Thymus (tissue), 11 donors: ENCODE data around the gene MICAL1. TPM values are rescaled to one million over a fixed set of nuclear protein-coding genes. Genes with fewer than 3 reads are reported as not detected.

Experiments used
- DNase-seq, 9 donors: peaks; one replicate each; pipeline ENCODE4 v3.0.0-alpha.2; 2013; ENCODE audit warnings: low spot score in 9 of 9, low read depth in 6 of 9, missing footprints in 1 of 9
- H3K27ac ChIP-seq, 2 donors: one replicate each; pipeline ENCODE4 v1.5.1; 2013; ENCODE audit warnings: control low read depth in 1 of 2, low read depth in 1 of 2, low read length in 1 of 2, mild to moderate bottlenecking in 1 of 2, moderate library complexity in 1 of 2
- H3K27me3 ChIP-seq, 2 donors: one replicate each; pipeline ENCODE4 v1.5.1; 2013; ENCODE audit warnings: low read length in 1 of 2; ENCODE audit not compliant: control insufficient read depth in 2 of 2, insufficient read depth in 1 of 2
- H3K36me3 ChIP-seq, 2 donors: one replicate each; pipeline ENCODE4 v1.5.1; 2013; ENCODE audit warnings: low read length in 1 of 2, mild to moderate bottlenecking in 1 of 2, moderate library complexity in 1 of 2; ENCODE audit not compliant: control insufficient read depth in 2 of 2, insufficient read depth in 2 of 2
- H3K4me1 ChIP-seq, 2 donors: one replicate each; pipeline ENCODE4 v1.5.1; 2013; ENCODE audit warnings: low read length in 2 of 2; ENCODE audit not compliant: control insufficient read depth in 2 of 2, insufficient read depth in 2 of 2
- H3K4me3 ChIP-seq, 2 donors: one replicate each; pipeline ENCODE4 v1.5.1; 2013; ENCODE audit warnings: low read length in 2 of 2, control low read depth in 1 of 2, mild to moderate bottlenecking in 1 of 2
- H3K9me3 ChIP-seq, 2 donors: one replicate each; pipeline ENCODE4 v1.5.1; 2013; ENCODE audit warnings: low read length in 1 of 2, mild to moderate bottlenecking in 1 of 2; ENCODE audit not compliant: control insufficient read depth in 2 of 2, insufficient read depth in 1 of 2
- WGBS: extraction: QIAGEN DNeasy Blood & Tissue Kit; methylation state at CpG from one replicate; pipeline ENCODE4 v1.1.7; 2013; 5-methylcytosine and 5-hydroxymethylcytosine counted together
- polyA plus RNA-seq: library from polyadenylated mRNA; stranded (reverse); fragments of 200-250 nt; gene quantifications from one replicate; pipeline ENCODE4 v1.2.3, GENCODE V29; 2013
- total RNA-seq: library from RNA; stranded (reverse); fragments of 120-200 nt; gene quantifications from one replicate; pipeline ENCODE4 v1.2.4, GENCODE V29; 2013
- donor health status: healthy.

The MICAL1 gene
- total and polyA plus RNA-seq, 2 donors: 27.6 to 118 TPM

DNA sequence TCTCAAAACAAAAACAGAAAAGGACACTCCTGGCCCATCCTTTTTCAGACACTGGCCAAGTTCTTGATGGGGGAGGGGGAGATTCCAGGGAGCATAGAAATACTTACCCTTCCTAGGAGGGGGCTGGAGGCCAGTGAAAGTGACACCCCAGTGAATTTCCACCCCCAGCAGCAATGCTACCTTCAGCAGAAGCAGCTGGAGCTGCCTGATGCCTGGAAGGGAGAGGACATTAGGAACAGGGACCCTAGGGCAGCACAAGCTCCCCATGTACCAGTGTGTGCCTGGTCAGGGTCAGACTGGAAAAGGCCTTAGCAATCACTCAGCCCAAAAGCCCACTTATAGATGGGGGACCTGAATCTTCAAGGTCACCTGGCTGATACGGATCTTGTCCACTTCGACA, 2.4 kb downstream of the MICAL1 start:
- peaks cover 12 to 16% of the 10 kb centered on the region in 2 donors for H3K36me3 ChIP-seq
- peaks cover 0 to 5% of the 10 kb centered on the region in 2 donors for H3K27me3 ChIP-seq
- peaks cover 0 to 1% of the 10 kb centered on the region in 2 donors for H3K9me3 ChIP-seq
- 97% methylated on average over 2 of the region's 2 CpGs for WGBS
- peaks cover 23 to 55% of the 10 kb centered on the region in 2 donors for H3K4me1 ChIP-seq
- no peak for DNase-seq
- H3K27ac ChIP-seq: no peak overlapping the region
- H3K4me3 ChIP-seq: no peak overlapping the region

DNA sequence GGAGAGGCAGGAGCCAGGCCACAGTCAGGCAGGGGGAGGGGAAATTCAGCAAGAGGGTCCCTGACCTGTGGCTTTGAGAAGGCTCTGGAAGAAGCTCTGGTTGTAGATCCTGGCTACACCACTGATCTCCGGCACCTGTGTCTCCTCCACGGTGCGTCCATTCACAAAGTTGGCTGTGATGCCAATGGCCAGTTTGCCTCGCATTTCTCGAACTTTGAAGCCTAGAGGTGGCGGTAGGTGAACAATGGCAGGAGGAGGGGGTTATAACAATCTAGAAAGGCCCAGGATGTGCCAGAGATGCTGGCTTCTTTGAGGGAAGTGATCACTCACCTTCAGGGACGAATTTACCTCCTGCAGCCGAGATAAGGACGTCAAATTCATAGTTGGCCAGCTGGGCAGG, 3.4 kb downstream of the MICAL1 start:
- H3K27me3 ChIP-seq: peaks cover 0 to 5% of the 10 kb centered on the region in 2 donors
- DNase-seq: no peak
- peaks cover 23 to 55% of the 10 kb centered on the region in 2 donors for H3K4me1 ChIP-seq
- 98% methylated on average over 9 of the region's 9 CpGs for WGBS
- H3K4me3 ChIP-seq: no peak overlapping the region
- H3K9me3 ChIP-seq: peaks cover 0 to 1% of the 10 kb centered on the region in 2 donors
- peaks cover 18 to 20% of the 10 kb centered on the region in 2 donors for H3K36me3 ChIP-seq
- H3K27ac ChIP-seq: no peak overlapping the region

DNA sequence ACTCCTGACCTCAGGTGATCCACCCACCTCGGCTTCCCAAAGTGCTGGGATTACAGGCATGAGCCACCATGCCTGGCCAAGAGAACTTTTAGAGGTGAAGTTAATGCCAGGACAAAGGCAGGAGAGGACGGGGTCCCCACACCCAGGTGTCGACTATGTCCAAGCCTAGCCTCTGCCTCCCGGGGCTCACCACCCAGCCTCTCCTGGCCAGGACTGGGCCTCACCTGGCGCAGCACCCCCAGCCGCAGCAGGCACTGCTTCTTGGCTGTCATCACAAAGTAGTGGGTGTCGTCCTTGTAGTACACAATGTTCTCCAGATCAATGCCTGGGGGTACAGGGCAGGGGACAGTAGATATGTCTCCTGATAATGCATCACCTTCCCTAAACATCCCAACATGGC, 4.2 kb downstream of the MICAL1 start:
- Histone ChIP-seq H3K36me3 (peaks cover 26 to 28% of the 10 kb centered on the region in 2 donors), H3K4me1 (peaks cover 23 to 48% of the 10 kb centered on the region in 2 donors), H3K27ac (no peak overlapping the region), H3K9me3 (peaks cover 0 to 1% of the 10 kb centered on the region in 2 donors), H3K27me3 (peaks cover 0 to 5% of the 10 kb centered on the region in 2 donors), H3K4me3 (no peak overlapping the region)
- DNase-seq: no peak
- WGBS: 95% methylated on average over 7 of the region's 7 CpGs

DNA sequence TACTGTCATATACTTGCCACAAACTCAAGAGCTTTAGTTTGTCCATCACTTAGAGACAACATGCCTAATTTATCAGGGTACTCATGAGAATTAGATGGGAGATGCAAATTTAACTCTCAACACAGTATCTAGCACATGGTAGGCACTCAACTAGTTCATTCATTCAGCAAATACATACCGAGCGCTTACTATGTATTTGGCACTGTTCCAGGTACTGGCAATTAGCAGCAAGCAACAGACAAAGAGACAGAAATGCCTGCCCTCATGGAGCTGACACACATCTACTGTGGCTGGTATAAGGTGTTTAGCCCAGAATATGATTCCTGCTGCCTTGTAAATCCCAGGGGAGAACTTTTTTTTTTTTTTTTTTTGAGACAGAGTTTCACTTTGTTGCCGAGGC, 4.8 kb downstream of the MICAL1 start:
- no peak overlapping the region for H3K27ac ChIP-seq
- no peaks in the 10 kb centered on the region for H3K27me3 ChIP-seq
- WGBS: 95% methylated on average over 3 of the region's 3 CpGs
- no peak for DNase-seq
- H3K4me3 ChIP-seq: no peak overlapping the region
- peaks cover 19 to 44% of the 10 kb centered on the region in 2 donors for H3K4me1 ChIP-seq
- H3K36me3 ChIP-seq: peaks cover 32 to 33% of the 10 kb centered on the region in 2 donors
- peaks cover 1 to 4% of the 10 kb centered on the region in 2 donors for H3K9me3 ChIP-seq

DNA sequence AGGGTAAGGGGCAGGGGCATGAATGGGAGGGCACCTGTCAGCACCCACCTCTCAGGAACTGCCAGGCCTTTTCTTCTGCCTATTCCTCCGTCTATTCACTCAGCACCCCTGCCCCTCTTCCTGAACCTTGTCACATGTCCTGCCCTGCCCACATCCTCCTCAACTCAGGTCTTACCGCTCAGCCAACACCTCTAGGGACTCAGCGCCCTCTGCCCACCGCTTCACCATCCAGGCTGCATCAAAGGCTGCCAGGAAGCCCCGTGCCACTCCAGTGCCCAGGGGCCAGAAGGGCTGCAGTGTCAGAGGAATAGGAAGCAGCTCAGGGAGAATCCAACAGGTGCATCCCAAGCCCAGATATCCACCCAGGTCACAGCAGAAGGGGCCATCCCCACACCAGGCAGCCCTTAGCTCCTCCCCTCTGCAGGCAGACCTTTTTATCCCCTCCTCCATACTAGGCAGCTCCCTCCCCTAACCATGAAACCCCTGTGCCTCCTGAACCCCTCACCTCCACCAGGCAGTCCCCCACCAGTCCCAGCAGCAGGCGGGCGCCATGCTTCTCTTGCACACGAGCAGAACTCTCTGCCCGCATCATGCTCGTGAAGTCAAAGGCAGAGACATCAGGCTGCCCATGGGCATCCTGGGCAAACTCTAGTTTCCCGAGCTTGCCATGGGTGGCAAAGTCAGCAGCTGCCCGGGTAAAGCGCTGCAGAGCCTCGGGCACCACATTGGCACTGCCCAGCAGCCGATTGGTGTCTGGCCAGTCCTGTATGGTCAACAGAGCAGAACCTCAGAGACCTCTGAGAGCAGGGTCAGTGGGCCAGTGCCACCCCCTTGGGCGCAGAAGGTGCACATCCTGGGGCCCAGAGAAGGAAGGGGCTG, 5.5 kb downstream of the MICAL1 start:
- peaks cover 19 to 40% of the 10 kb centered on the region in 2 donors for H3K4me1 ChIP-seq
- peaks cover 1 to 4% of the 10 kb centered on the region in 2 donors for H3K9me3 ChIP-seq
- no peak overlapping the region for H3K4me3 ChIP-seq
- 71% methylated on average over 16 of the region's 16 CpGs for WGBS
- DNase-seq: peak in 2 of 9 donors; percentile 41 to 55
- peaks cover 39 to 41% of the 10 kb centered on the region in 2 donors for H3K36me3 ChIP-seq
- H3K27me3 ChIP-seq: no peaks in the 10 kb centered on the region
- no peak overlapping the region for H3K27ac ChIP-seq

DNA sequence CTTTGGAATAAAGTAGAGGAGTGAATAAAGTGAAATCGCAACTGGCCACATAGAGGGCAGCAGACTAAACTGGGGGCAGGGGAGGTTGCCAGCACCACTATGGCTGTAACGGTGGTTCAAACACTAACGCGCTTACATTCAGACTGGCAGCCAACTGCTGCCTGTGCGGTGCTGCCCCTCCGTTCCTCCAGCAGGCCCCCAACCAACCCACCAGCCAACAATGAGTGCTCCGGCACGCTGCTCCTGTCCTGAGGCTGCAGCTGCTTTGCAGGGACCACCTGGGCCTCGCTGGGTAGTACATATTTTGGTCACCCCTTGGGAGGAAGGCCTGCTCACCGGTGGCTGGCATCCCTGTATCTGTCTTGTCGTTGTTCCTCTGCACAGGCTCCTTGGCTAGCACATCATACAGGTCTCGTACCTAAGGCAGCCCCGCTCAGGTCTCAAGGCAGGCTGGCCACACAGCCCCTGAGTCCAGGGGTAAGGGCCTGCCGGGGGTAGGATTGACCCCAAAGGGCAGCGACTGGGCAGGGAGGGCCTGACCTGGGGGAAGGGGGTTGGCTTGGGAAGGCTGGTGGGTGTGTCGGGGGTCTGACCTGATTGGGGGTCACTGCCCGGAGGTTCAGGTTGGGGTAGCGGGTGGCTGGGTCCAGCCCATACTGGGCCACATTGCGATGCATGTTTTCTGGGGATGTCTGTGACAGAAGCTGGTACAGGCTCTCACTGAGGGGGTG, 6.3 kb downstream of the MICAL1 start:
- no peak overlapping the region for H3K27ac ChIP-seq
- H3K9me3 ChIP-seq: peaks cover 1 to 4% of the 10 kb centered on the region in 2 donors
- no peaks in the 10 kb centered on the region for H3K27me3 ChIP-seq
- 94% methylated on average over 19 of the region's 19 CpGs for WGBS
- peaks cover 47 to 49% of the 10 kb centered on the region in 2 donors for H3K36me3 ChIP-seq
- H3K4me3 ChIP-seq: no peak overlapping the region
- H3K4me1 ChIP-seq: peaks cover 14 to 32% of the 10 kb centered on the region in 2 donors
- no peak for DNase-seq

DNA sequence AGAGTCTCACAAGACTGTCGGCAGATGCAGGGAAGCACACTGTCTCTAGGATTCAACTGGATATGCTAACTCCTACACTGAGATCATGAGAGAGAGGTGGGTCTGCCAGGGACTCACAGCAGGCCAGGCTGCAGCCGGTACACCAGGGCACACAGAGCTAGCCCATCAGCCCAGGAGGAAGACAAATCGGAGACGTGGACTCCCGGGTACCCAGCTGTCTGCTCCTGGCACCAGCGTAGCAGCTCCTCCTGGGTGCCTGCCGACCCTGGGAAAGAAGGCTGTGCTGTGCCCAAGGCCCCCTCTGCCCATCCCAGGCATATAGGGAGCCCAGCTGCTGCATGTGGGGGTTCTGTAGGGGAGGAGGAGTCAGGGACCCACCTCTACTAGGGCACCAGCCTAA, 7.0 kb downstream of the MICAL1 start:
- Histone ChIP-seq H3K9me3 (peaks cover 1 to 4% of the 10 kb centered on the region in 2 donors), H3K4me1 (peaks cover 9 to 26% of the 10 kb centered on the region in 2 donors), H3K27ac (no peak overlapping the region), H3K27me3 (no peaks in the 10 kb centered on the region), H3K4me3 (no peak overlapping the region), H3K36me3 (peaks cover 53 to 55% of the 10 kb centered on the region in 2 donors)
- WGBS: 95% methylated on average over 7 of the region's 7 CpGs
- no peak for DNase-seq

DNA sequence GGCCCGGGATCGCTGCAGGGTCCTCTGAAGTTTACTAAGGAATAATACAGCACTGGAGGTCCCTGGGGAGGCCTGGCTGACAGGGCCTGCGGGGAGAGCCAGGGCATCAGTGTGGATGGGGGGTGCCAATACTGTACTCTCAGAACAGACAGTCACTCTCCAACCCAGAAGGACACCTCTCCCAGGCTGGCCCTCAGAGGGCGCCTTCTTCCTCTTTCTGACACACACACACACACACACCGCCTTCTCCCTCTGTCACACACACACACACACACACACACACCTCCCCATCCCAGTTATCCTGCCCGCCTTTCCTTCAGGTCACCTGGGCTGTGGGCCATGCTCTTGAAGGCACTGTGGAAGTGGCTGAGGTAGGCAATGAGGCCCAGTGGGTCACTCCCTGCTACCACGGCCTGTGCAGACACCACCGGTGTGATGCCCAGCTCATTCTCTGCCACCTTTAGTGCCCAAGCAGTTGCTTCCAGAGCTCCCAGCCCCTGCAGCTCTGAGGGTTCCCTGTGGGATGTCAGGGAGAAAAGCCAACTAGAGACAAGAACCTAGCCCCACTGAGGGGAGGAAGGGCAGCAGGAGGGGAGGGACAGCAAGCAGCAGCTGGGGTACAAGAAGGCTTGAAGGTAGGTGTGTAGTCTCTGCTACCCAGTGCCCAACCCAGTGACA, 7.6 kb downstream of the MICAL1 start:
- H3K4me1 ChIP-seq: peaks cover 8 to 21% of the 10 kb centered on the region in 2 donors
- H3K36me3 ChIP-seq: peaks cover 56 to 59% of the 10 kb centered on the region in 2 donors
- H3K9me3 ChIP-seq: peaks cover 1 to 4% of the 10 kb centered on the region in 2 donors
- 94% methylated on average over 8 of the region's 8 CpGs for WGBS
- H3K4me3 ChIP-seq: no peak overlapping the region
- no peaks in the 10 kb centered on the region for H3K27me3 ChIP-seq
- no peak overlapping the region for H3K27ac ChIP-seq
- no peak for DNase-seq
